C4-2B (cell line): ENCODE data around the gene SMIM20.

Source experiments
- H3K27ac ChIP-seq: fragments of 450-650 bp; 2 replicates; pipeline ENCODE4 v1.5.1; 2017
- CTCF ChIP-seq: fragments of 450-650 bp; conservative IDR thresholded peaks from 2 replicates; pipeline ENCODE4 v1.5.1; 2017; ENCODE audit warnings: mild to moderate bottlenecking
- ZFX ChIP-seq: fragments of 450-650 bp; IDR thresholded peaks from 2 replicates; pipeline ENCODE4 v1.6.1; 2017

The SMIM20 gene

GRCh38 chr4:25950461-25951389 is 36.7 kb downstream of the SMIM20 start:
- H3K27ac ChIP-seq = no peak overlapping the region
- TF ChIP-seq CTCF = no peak

- no peak overlapping the region for H3K27ac ChIP-seq
- no peak for TF ChIP-seq ZFX
- TF ChIP-seq CTCF = no peak
Observed at GRCh38 chr4:25951390-25951952, 37.5 kb downstream of the SMIM20 start.

DNA sequence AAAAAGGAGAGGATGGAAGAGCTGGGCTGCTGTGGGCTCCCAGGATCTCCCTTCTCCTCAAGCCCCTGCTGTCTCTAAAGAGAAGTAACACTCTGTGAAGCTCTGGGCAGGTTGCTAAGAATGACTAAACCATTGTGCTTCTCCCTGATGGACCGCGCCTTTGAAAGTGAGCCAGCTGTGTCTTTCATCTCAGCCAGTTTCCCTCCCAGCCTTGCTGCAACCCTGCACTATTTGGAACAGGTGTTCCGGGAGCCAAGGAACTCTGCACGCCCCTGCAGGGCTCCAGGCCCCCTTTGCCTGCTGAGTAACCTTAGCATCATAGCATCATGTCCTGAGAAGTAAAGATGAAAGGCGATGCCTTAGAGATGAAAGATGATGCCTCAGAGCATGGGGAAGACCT is 39.7 kb downstream of the SMIM20 start:
- TF ChIP-seq CTCF (no peak), ZFX (no peak)

GRCh38 chr4:25954293-25954904 is 40.4 kb downstream of the SMIM20 start:
- H3K27ac ChIP-seq = no peak overlapping the region
- TF ChIP-seq ZFX = no peak
- TF ChIP-seq CTCF = no peak

More for the DNA sequence above, 39.7 kb downstream of the SMIM20 start:
- H3K27ac ChIP-seq = no peak overlapping the region

- TF ChIP-seq CTCF (no peak), ZFX (no peak)
- no peak overlapping the region for H3K27ac ChIP-seq
Observed at GRCh38 chr4:25955705-25956104, 41.7 kb downstream of the SMIM20 start.

GRCh38 chr4:25956260-25956659 is 42.2 kb downstream of the SMIM20 start:
- TF ChIP-seq ZFX (no peak), CTCF (no peak)
- H3K27ac ChIP-seq = no peak overlapping the region

- H3K27ac ChIP-seq = no peak overlapping the region
- no peak for TF ChIP-seq CTCF
- TF ChIP-seq ZFX = no peak
Observed at GRCh38 chr4:25958110-25958509, 44.1 kb downstream of the SMIM20 start.
